A673 (cell line): ENCODE data around the gene OSBP2. TPM values are rescaled to one million over a fixed set of nuclear protein-coding genes. Genes with fewer than 3 reads are reported as not detected.
"Not testable (repeated sequence)": the region's sequence is repeated elsewhere in the genome, so short reads cannot be mapped to it uniquely, and the experiment has no call there.

Experiments used
- BruUV-seq: library from RNA; stranded (reverse); fragments of 400-500 nt; replicated peaks from 2 replicates; lab custom pipeline; 2021; lab: Mats Ljungman, UMichigan
- CTCF ChIA-PET: fragments of 300-600 bp; sonication (Branson Sonifier 250); formaldehyde crosslinking; loops from one replicate; lab custom pipeline; 2022; ENCODE audit warnings: antibody characterized with exemption; lab: Charles Lee
- POLR2A ChIA-PET: fragments of 300-600 bp; sonication (Branson Sonifier 250); formaldehyde crosslinking; loops from one replicate; lab custom pipeline; 2022; ENCODE audit warnings: antibody characterized with exemption; ENCODE audit not compliant: low non-redundant PET; lab: Charles Lee
- DNase-seq: peaks from one replicate; pipeline ENCODE4 v3.0.0-alpha.2; 2015; ENCODE audit warnings: low spot score
- H3K27ac ChIP-seq: fragments of 200-600 bp; sonication (generic); 2 replicates; pipeline ENCODE4 v1.5.1; 2016; ENCODE audit warnings: mixed run types, low read depth, mild to moderate bottlenecking, mixed read lengths, antibody characterized with exemption, low read length; ENCODE audit not compliant: poor library complexity, severe bottlenecking
- H3K27me3 ChIP-seq: fragments of 200-600 bp; sonication (generic); replicated peaks from 2 replicates; pipeline ENCODE4 v1.6.1; 2017; ENCODE audit warnings: mixed run types, low read depth, mild to moderate bottlenecking, mixed read lengths, antibody characterized with exemption, low read length; ENCODE audit not compliant: insufficient read depth, poor library complexity
- H3K36me3 ChIP-seq: fragments of 200-600 bp; sonication (generic); 2 replicates; pipeline ENCODE4 v1.6.1; 2016; ENCODE audit warnings: mixed run types, mild to moderate bottlenecking, mixed read lengths, antibody characterized with exemption, low read length; ENCODE audit not compliant: insufficient read depth, poor library complexity, severe bottlenecking
- H3K4me1 ChIP-seq: fragments of 200-600 bp; sonication (generic); 2 replicates; pipeline ENCODE4 v1.6.1; 2017; ENCODE audit warnings: mixed run types, mild to moderate bottlenecking, mixed read lengths, antibody characterized with exemption, low read length; ENCODE audit not compliant: insufficient read depth, poor library complexity, severe bottlenecking
- H3K4me3 ChIP-seq: fragments of 200-600 bp; sonication (generic); 2 replicates; pipeline ENCODE4 v1.5.1; 2016; ENCODE audit warnings: low read depth, mixed run types, mild to moderate bottlenecking, mixed read lengths, low read length; ENCODE audit not compliant: poor library complexity, severe bottlenecking
- H3K9me3 ChIP-seq: fragments of 200-600 bp; sonication (generic); 2 replicates; pipeline ENCODE4 v1.6.1; 2016; ENCODE audit warnings: mixed run types, low read depth, mild to moderate bottlenecking, mixed read lengths, antibody characterized with exemption, low read length; ENCODE audit not compliant: poor library complexity, severe bottlenecking
- EZH2 ChIP-seq: fragments of 200-600 bp; sonication (generic); IDR thresholded peaks from 2 replicates; pipeline ENCODE4 v1.6.1; 2017; ENCODE audit warnings: borderline replicate concordance, low read depth, mild to moderate bottlenecking, mixed read lengths, antibody characterized with exemption, low read length; ENCODE audit not compliant: poor library complexity, severe bottlenecking
- intact Hi-C: fragments of 100-400 bp; cut with micrococcal nuclease; formaldehyde crosslinking; loops from one replicate; pipeline ENCODE4 v1.10.0; 2022; ENCODE audit not compliant: unreplicated experiment
- total RNA-seq: library from RNA; stranded (reverse); gene quantifications from 2 replicates; pipeline ENCODE4 v1.2.3, GENCODE V29; 2021
- TF ChIP-seq, protein P1 (sequence below): fragments of 300-800, 200-600 bp; sonication (generic); conservative IDR thresholded peaks from 2 replicates; pipeline ENCODE4 v1.5.1; 2017; ENCODE audit warnings: low read depth, mild to moderate bottlenecking, antibody characterized with exemption, low read length, moderate library complexity, mixed read lengths

Gene OSBP2
- total RNA-seq, 1 experiment from 2014 or later = 1.8 TPM

DNA sequence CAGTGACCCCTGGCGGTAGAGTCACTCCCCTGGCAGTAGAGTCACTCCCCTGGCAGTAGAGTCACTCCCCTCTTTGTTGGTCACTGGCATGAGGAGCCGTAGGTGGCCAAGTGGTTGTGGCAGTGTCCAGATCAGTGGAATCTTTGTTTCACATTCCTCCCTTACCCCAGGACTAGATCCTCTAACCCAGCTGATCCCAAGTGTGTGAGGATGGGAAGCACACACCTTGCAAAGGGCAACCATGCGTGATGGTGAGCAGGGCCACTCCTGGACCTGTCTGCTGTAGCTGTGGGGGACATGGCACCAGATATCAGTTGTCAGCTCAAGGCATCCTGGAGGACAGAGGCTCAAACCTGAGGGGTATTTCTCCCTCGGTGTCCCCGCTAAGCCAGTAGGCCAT, 37.8 kb downstream of the OSBP2 start:
- intact Hi-C loops = no loop called here
- no peaks in the 10 kb centered on the region for H3K9me3 ChIP-seq
- CTCF ChIA-PET = no interaction called here
- no peak for DNase-seq
- H3K4me1 ChIP-seq = no peaks in the 10 kb centered on the region
- H3K27ac ChIP-seq = no peak overlapping the region
- no peaks in the 10 kb centered on the region for H3K36me3 ChIP-seq
- no TSS peak for BruUV-seq
- TF ChIP-seq EZH2 = no peak
- TF ChIP-seq, protein P1, sequence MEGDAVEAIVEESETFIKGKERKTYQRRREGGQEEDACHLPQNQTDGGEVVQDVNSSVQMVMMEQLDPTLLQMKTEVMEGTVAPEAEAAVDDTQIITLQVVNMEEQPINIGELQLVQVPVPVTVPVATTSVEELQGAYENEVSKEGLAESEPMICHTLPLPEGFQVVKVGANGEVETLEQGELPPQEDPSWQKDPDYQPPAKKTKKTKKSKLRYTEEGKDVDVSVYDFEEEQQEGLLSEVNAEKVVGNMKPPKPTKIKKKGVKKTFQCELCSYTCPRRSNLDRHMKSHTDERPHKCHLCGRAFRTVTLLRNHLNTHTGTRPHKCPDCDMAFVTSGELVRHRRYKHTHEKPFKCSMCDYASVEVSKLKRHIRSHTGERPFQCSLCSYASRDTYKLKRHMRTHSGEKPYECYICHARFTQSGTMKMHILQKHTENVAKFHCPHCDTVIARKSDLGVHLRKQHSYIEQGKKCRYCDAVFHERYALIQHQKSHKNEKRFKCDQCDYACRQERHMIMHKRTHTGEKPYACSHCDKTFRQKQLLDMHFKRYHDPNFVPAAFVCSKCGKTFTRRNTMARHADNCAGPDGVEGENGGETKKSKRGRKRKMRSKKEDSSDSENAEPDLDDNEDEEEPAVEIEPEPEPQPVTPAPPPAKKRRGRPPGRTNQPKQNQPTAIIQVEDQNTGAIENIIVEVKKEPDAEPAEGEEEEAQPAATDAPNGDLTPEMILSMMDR = no peak
- H3K4me3 ChIP-seq = no peak overlapping the region
- POLR2A ChIA-PET = no interaction called here
- H3K27me3 ChIP-seq = no peaks in the 10 kb centered on the region

DNA sequence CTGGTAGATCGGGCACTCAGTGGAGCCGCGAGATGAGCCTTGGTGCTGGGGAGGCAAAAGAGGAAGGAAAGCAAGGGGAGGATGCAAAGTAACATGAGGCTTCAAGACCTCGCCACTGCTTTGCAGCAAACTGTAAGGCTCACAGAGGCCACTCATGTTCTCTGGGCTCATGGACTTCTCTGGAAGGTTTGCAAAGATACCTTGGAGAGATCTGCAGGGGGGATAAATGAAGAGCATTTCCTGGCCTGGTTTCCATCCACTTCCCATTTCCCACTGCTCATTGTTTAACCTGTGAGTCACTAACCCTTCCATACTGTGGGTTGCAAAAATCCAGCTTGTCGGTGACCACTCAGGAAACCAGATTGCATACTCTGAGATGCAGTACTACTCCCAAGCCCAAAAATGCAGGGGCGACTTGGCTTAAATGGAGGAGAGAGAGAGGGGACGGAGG, 38.5 kb downstream of the OSBP2 start:
- Histone ChIP-seq H3K9me3 (no peaks in the 10 kb centered on the region), H3K36me3 (no peaks in the 10 kb centered on the region), H3K4me1 (no peaks in the 10 kb centered on the region), H3K27ac (no peak overlapping the region), H3K4me3 (no peak overlapping the region), H3K27me3 (no peaks in the 10 kb centered on the region)
- CTCF ChIA-PET = no interaction called here
- intact Hi-C loops = no loop called here
- POLR2A ChIA-PET = no interaction called here
- DNase-seq = no peak
- TF ChIP-seq, protein P1 = no peak
- TF ChIP-seq EZH2 = no peak
- no TSS peak for BruUV-seq

DNA sequence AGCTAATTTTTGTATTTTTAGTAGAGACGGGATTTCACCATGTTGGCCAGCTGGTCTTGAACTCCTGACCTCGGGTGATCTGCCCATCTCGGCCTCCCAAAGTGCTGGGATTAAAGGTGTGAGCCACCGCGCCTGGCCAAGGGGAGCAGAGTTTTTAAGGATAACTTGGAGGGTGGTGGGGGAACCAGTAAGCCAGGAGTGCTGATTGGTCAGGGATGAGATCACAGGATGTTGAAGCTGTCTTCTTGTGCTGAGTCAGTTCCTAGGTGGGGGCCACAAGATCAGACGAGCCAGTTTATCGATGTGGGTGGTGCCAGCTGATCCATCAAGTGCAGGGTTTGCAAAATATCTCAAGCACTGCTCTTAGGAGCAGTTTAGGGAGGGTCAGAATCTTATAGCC, 45.3 kb downstream of the OSBP2 start:
- H3K4me1 ChIP-seq, CTCF ChIA-PET, H3K9me3 ChIP-seq, H3K4me3 ChIP-seq, POLR2A ChIA-PET, intact Hi-C loops, BruUV-seq, H3K27me3 ChIP-seq, H3K27ac ChIP-seq, H3K36me3 ChIP-seq, DNase-seq: not testable (repeated sequence)

DNA sequence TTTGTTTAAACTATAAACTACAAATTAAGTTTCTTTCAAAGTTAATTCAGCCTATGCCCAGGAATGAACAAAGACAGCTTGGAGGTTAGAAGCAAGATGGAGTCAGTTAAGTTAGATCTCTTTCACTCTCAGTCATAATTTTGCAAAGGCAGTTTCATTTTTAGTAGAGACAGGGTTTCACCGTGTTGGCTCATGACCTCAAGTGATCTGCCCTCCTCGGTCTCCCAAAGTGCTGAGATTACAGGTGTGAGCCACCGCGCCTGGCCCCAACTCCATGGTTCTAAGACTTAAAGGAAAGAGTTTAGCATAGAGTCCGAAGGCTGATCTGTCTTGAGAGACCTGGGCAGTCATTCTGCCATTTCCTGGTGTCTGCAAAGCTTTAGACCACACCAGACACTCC, 45.8 kb downstream of the OSBP2 start:
- H3K27me3 ChIP-seq, CTCF ChIA-PET, DNase-seq, H3K36me3 ChIP-seq, H3K4me3 ChIP-seq, H3K9me3 ChIP-seq, H3K4me1 ChIP-seq, H3K27ac ChIP-seq, BruUV-seq, intact Hi-C loops, POLR2A ChIA-PET: not testable (repeated sequence)
